ENCODE measurements around the gene SHROOM4.

SHROOM4 gene

GRCh38 chrX:50707405-50707804 lies 106.6 kb downstream of the SHROOM4 start:
- no peaks in the 10 kb centered on the region for H3K9me3 Mint-ChIP-seq
- no peak overlapping the region for H3K27ac Mint-ChIP-seq
- H3K36me3 Mint-ChIP-seq, result no peaks in the 10 kb centered on the region
- no peak for ATAC-seq (replicated peaks)
- H3K4me1 Mint-ChIP-seq, result no peaks in the 10 kb centered on the region
- H3K4me3 Mint-ChIP-seq, result no peak overlapping the region
- peaks cover 6 to 25% of the 10 kb centered on the region in 2 donors for H3K27me3 Mint-ChIP-seq
- DNase-seq, result no peak

- Mint-ChIP-seq H3K4me3 (no peak overlapping the region), H3K36me3 (no peaks in the 10 kb centered on the region), H3K27me3 (peaks cover 6 to 31% of the 10 kb centered on the region in 2 donors), H3K4me1 (no peaks in the 10 kb centered on the region), H3K27ac (no peak overlapping the region), H3K9me3 (no peaks in the 10 kb centered on the region)
- ATAC-seq (replicated peaks) (no peak), DNase-seq (no peak)
These were observed 109.0 kb downstream of the SHROOM4 start for GRCh38 chrX:50705042-50705441.

- peaks cover 6 to 26% of the 10 kb centered on the region in 2 donors for H3K27me3 Mint-ChIP-seq
- no peak overlapping the region for H3K4me3 Mint-ChIP-seq
- H3K36me3 Mint-ChIP-seq, result no peaks in the 10 kb centered on the region
- no peak for ATAC-seq (replicated peaks)
- DNase-seq, result no peak
- no peaks in the 10 kb centered on the region for H3K4me1 Mint-ChIP-seq
- H3K9me3 Mint-ChIP-seq, result no peaks in the 10 kb centered on the region
- no peak overlapping the region for H3K27ac Mint-ChIP-seq
These were observed 109.6 kb downstream of the SHROOM4 start for GRCh38 chrX:50704360-50704759.

- Mint-ChIP-seq H3K4me1 (no peaks in the 10 kb centered on the region), H3K4me3 (no peak overlapping the region), H3K36me3 (no peaks in the 10 kb centered on the region), H3K27me3 (peaks cover 2 to 29% of the 10 kb centered on the region in 2 donors), H3K9me3 (no peaks in the 10 kb centered on the region), H3K27ac (no peak overlapping the region)
- ATAC-seq (replicated peaks) (no peak), DNase-seq (no peak)
These were observed 113.1 kb downstream of the SHROOM4 start for GRCh38 chrX:50700921-50701320.

- DNase-seq (no peak), ATAC-seq (replicated peaks) (no peak)
- Mint-ChIP-seq H3K9me3 (no peaks in the 10 kb centered on the region), H3K36me3 (no peaks in the 10 kb centered on the region), H3K27me3 (peaks cover 0 to 21% of the 10 kb centered on the region in 2 donors), H3K27ac (no peak overlapping the region), H3K4me1 (no peaks in the 10 kb centered on the region), H3K4me3 (no peak overlapping the region)
These were observed 115.0 kb downstream of the SHROOM4 start for GRCh38 chrX:50698944-50699343.

- no peak for DNase-seq
- no peak overlapping the region for H3K27ac Mint-ChIP-seq
These were observed 116.3 kb downstream of the SHROOM4 start for GRCh38 chrX:50697691-50698090.

GRCh38 chrX:50691820-50692219 lies 122.2 kb downstream of the SHROOM4 start:
- ATAC-seq (replicated peaks), result peak; percentile 83 to 96
- H3K36me3 Mint-ChIP-seq, result no peaks in the 10 kb centered on the region
- DNase-seq, result peak; percentile 23
- H3K27me3 Mint-ChIP-seq, result peaks cover 0 to 5% of the 10 kb centered on the region in 2 donors
- H3K27ac Mint-ChIP-seq, result no peak overlapping the region
- no peak overlapping the region for H3K4me3 Mint-ChIP-seq
- H3K9me3 Mint-ChIP-seq, result no peaks in the 10 kb centered on the region
- no peaks in the 10 kb centered on the region for H3K4me1 Mint-ChIP-seq

More at GRCh38 chrX:50697691-50698090, 116.3 kb downstream of the SHROOM4 start:
- no peak for ATAC-seq (replicated peaks)
- no peak overlapping the region for H3K4me3 Mint-ChIP-seq
- peaks cover 0 to 25% of the 10 kb centered on the region in 2 donors for H3K27me3 Mint-ChIP-seq
- H3K36me3 Mint-ChIP-seq, result no peaks in the 10 kb centered on the region
- H3K4me1 Mint-ChIP-seq, result no peaks in the 10 kb centered on the region
- H3K9me3 Mint-ChIP-seq, result no peaks in the 10 kb centered on the region

GRCh38 chrX:50684871-50685270 lies 129.1 kb downstream of the SHROOM4 start:
- Mint-ChIP-seq H3K27ac (no peak overlapping the region), H3K9me3 (no peaks in the 10 kb centered on the region), H3K27me3 (no peaks in the 10 kb centered on the region), H3K4me1 (no peaks in the 10 kb centered on the region), H3K4me3 (no peak overlapping the region), H3K36me3 (no peaks in the 10 kb centered on the region)
- no peak for DNase-seq
- no peak for ATAC-seq (replicated peaks)

- H3K4me1 Mint-ChIP-seq, result no peaks in the 10 kb centered on the region
- H3K36me3 Mint-ChIP-seq, result no peaks in the 10 kb centered on the region
- no peak overlapping the region for H3K4me3 Mint-ChIP-seq
- no peaks in the 10 kb centered on the region for H3K9me3 Mint-ChIP-seq
- no peaks in the 10 kb centered on the region for H3K27me3 Mint-ChIP-seq
- H3K27ac Mint-ChIP-seq, result no peak overlapping the region
- no peak for DNase-seq
- ATAC-seq (replicated peaks), result no peak
These were observed 133.0 kb downstream of the SHROOM4 start for GRCh38 chrX:50680990-50681389.

- Mint-ChIP-seq H3K27ac (no peak overlapping the region), H3K36me3 (no peaks in the 10 kb centered on the region), H3K27me3 (peaks cover 0 to 1% of the 10 kb centered on the region in 2 donors), H3K9me3 (no peaks in the 10 kb centered on the region), H3K4me1 (no peaks in the 10 kb centered on the region), H3K4me3 (no peak overlapping the region)
- no peak for ATAC-seq (replicated peaks)
- DNase-seq, result no peak
These were observed 136.2 kb downstream of the SHROOM4 start for GRCh38 chrX:50677789-50678188.

- Mint-ChIP-seq H3K9me3 (no peaks in the 10 kb centered on the region), H3K4me1 (no peaks in the 10 kb centered on the region), H3K27me3 (peaks cover 0 to 31% of the 10 kb centered on the region in 2 donors), H3K36me3 (no peaks in the 10 kb centered on the region), H3K4me3 (no peak overlapping the region), H3K27ac (no peak overlapping the region)
- DNase-seq (no peak), ATAC-seq (replicated peaks) (no peak)
These were observed 142.3 kb downstream of the SHROOM4 start for GRCh38 chrX:50671661-50672060.

- Mint-ChIP-seq H3K27me3 (peaks cover 0 to 31% of the 10 kb centered on the region in 2 donors), H3K27ac (no peak overlapping the region), H3K36me3 (no peaks in the 10 kb centered on the region), H3K9me3 (no peaks in the 10 kb centered on the region), H3K4me1 (no peaks in the 10 kb centered on the region), H3K4me3 (no peak overlapping the region)
- ATAC-seq (replicated peaks), result no peak
- DNase-seq, result no peak
These were observed 145.1 kb downstream of the SHROOM4 start for GRCh38 chrX:50668860-50669259.

- DNase-seq (no peak), ATAC-seq (replicated peaks) (no peak)
- Mint-ChIP-seq H3K4me1 (no peaks in the 10 kb centered on the region), H3K9me3 (peaks cover 0 to 1% of the 10 kb centered on the region in 2 donors), H3K4me3 (no peak overlapping the region), H3K27ac (no peak overlapping the region), H3K27me3 (peaks cover 0 to 5% of the 10 kb centered on the region in 2 donors), H3K36me3 (no peaks in the 10 kb centered on the region)
These were observed 165.8 kb downstream of the SHROOM4 start for GRCh38 chrX:50648156-50648555.

- no peaks in the 10 kb centered on the region for H3K4me1 Mint-ChIP-seq
- no peak overlapping the region for H3K4me3 Mint-ChIP-seq
- H3K27me3 Mint-ChIP-seq, result peaks cover 0 to 5% of the 10 kb centered on the region in 2 donors
- ATAC-seq (replicated peaks), result no peak
- no peaks in the 10 kb centered on the region for H3K36me3 Mint-ChIP-seq
- no peaks in the 10 kb centered on the region for H3K9me3 Mint-ChIP-seq
- no peak overlapping the region for H3K27ac Mint-ChIP-seq
- no peak for DNase-seq
These were observed 169.5 kb downstream of the SHROOM4 start for GRCh38 chrX:50644496-50644895.

GRCh38 chrX:50643525-50644137 lies 170.4 kb downstream of the SHROOM4 start:
- no peak for DNase-seq
- no peaks in the 10 kb centered on the region for H3K9me3 Mint-ChIP-seq
- H3K4me3 Mint-ChIP-seq, result no peak overlapping the region
- ATAC-seq (replicated peaks), result no peak
- no peaks in the 10 kb centered on the region for H3K36me3 Mint-ChIP-seq
- H3K27me3 Mint-ChIP-seq, result peaks cover 0 to 5% of the 10 kb centered on the region in 2 donors
- no peaks in the 10 kb centered on the region for H3K4me1 Mint-ChIP-seq
- no peak overlapping the region for H3K27ac Mint-ChIP-seq

- ATAC-seq (replicated peaks), result no peak
- peaks cover 0 to 3% of the 10 kb centered on the region in 2 donors for H3K27me3 Mint-ChIP-seq
- no peaks in the 10 kb centered on the region for H3K4me1 Mint-ChIP-seq
- no peaks in the 10 kb centered on the region for H3K36me3 Mint-ChIP-seq
- no peak for DNase-seq
- H3K27ac Mint-ChIP-seq, result no peak overlapping the region
- H3K4me3 Mint-ChIP-seq, result no peak overlapping the region
- H3K9me3 Mint-ChIP-seq, result no peaks in the 10 kb centered on the region
These were observed 175.9 kb downstream of the SHROOM4 start for GRCh38 chrX:50638123-50638522.
